ENCODE results near the gene CTNNB1.

GRCh38 chr3:41204369-41204768 lies 5.1 kb downstream of the CTNNB1 start:
- TF ChIP-seq, protein P1, sequence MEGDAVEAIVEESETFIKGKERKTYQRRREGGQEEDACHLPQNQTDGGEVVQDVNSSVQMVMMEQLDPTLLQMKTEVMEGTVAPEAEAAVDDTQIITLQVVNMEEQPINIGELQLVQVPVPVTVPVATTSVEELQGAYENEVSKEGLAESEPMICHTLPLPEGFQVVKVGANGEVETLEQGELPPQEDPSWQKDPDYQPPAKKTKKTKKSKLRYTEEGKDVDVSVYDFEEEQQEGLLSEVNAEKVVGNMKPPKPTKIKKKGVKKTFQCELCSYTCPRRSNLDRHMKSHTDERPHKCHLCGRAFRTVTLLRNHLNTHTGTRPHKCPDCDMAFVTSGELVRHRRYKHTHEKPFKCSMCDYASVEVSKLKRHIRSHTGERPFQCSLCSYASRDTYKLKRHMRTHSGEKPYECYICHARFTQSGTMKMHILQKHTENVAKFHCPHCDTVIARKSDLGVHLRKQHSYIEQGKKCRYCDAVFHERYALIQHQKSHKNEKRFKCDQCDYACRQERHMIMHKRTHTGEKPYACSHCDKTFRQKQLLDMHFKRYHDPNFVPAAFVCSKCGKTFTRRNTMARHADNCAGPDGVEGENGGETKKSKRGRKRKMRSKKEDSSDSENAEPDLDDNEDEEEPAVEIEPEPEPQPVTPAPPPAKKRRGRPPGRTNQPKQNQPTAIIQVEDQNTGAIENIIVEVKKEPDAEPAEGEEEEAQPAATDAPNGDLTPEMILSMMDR (conservative IDR thresholded peaks at IDR 0.05; ENCODE audit: low read depth, low read length) = no peak
- TF ChIP-seq EZH2phosphoT487 (IDR thresholded peaks at IDR 0.05; ENCODE audit: borderline replicate concordance, low read length) (no peak), EZH2 (IDR thresholded peaks at IDR 0.05; ENCODE audit: low read length, unreplicated experiment) (no peak)
